Esophagus squamous epithelium (tissue), 5 donors: ENCODE data around the gene ACSM2B. TPM values are rescaled to one million over a fixed set of nuclear protein-coding genes. Genes with fewer than 3 reads are reported as not detected.
"Not testable (repeated sequence)": the region's sequence is repeated elsewhere in the genome, so short reads cannot be mapped to it uniquely, and the experiment has no call there.

Source experiments
- DNase-seq: peaks from one replicate; lab custom pipeline; 2025; lab: John Stamatoyannopoulos, UW
- H3K27ac ChIP-seq, 4 donors: fragments of 200-600 bp; sonication (generic); one replicate each; pipeline ENCODE4 v1.5.1; 2016 to 2019; ENCODE audit warnings: mild to moderate bottlenecking in 1 of 4
- H3K27me3 ChIP-seq, 4 donors: fragments of 200-600 bp; sonication (generic); 1 replicate in 3 of 4; 2 replicates in 1 of 4; pipeline versions ENCODE4 v1.5.1 to v1.6.0; 2017 to 2021; ENCODE audit warnings: antibody characterized with exemption in 1 of 4
- H3K36me3 ChIP-seq, 3 donors: fragments of 200-600 bp; sonication (generic); one replicate each; pipeline ENCODE4 v1.5.1; 2016 to 2019
- H3K4me1 ChIP-seq, 3 donors: fragments of 200-600 bp; sonication (generic); one replicate each; pipeline ENCODE4 v1.5.1; 2017 to 2019
- H3K4me3 ChIP-seq, 4 donors: fragments of 200-600 bp; sonication (generic); 1 replicate in 3 of 4; 2 replicates in 1 of 4; pipeline ENCODE4 v1.5.1; 2016 to 2019; ENCODE audit warnings: mild to moderate bottlenecking in 2 of 4, moderate library complexity in 1 of 4
- H3K9me3 ChIP-seq, 3 donors: fragments of 200-600 bp; sonication (generic); one replicate each; pipeline ENCODE4 v1.5.1; 2016 to 2019
- POLR2A ChIP-seq, 4 donors: fragments of 450-650 bp; IDR thresholded peaks; one replicate each; pipeline ENCODE4 v1.6.1; 2017; ENCODE audit warnings: antibody characterized with exemption in 4 of 4, mild to moderate bottlenecking in 4 of 4, moderate library complexity in 3 of 4
- WGBS, 2 donors: methylation state at CpG; one replicate each; pipeline ENCODE4 v1.1.5; 2018; 5-methylcytosine and 5-hydroxymethylcytosine counted together
- intact Hi-C: fragments of 100-400 bp; cut with DNase I; formaldehyde crosslinking; loops from one replicate; pipeline ENCODE4 v1.15.0; 2022
- total RNA-seq, 4 donors: library from RNA; depleted of rRNA; stranded (reverse); fragments of >200 nt; gene quantifications; one replicate each; pipeline ENCODE4 v1.1.0, GENCODE V29; 2016
- TF ChIP-seq, protein P1 (sequence below), 6 experiments: fragments of 450-650 bp in 4 of 6; fragments of 200-600 bp in 2 of 6; sonication (generic) in 2 of 6; IDR thresholded peaks; one replicate each; pipeline ENCODE4 v1.5.1; 2016 to 2019; ENCODE audit warnings: antibody characterized with exemption in 6 of 6, mild to moderate bottlenecking in 4 of 6, moderate library complexity in 4 of 6
- donor health status: DM: yes; HTN: yes; CAD: no.

The ACSM2B gene, protein sequence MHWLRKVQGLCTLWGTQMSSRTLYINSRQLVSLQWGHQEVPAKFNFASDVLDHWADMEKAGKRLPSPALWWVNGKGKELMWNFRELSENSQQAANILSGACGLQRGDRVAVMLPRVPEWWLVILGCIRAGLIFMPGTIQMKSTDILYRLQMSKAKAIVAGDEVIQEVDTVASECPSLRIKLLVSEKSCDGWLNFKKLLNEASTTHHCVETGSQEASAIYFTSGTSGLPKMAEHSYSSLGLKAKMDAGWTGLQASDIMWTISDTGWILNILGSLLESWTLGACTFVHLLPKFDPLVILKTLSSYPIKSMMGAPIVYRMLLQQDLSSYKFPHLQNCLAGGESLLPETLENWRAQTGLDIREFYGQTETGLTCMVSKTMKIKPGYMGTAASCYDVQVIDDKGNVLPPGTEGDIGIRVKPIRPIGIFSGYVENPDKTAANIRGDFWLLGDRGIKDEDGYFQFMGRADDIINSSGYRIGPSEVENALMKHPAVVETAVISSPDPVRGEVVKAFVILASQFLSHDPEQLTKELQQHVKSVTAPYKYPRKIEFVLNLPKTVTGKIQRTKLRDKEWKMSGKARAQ
- total RNA-seq = not detected

DNA sequence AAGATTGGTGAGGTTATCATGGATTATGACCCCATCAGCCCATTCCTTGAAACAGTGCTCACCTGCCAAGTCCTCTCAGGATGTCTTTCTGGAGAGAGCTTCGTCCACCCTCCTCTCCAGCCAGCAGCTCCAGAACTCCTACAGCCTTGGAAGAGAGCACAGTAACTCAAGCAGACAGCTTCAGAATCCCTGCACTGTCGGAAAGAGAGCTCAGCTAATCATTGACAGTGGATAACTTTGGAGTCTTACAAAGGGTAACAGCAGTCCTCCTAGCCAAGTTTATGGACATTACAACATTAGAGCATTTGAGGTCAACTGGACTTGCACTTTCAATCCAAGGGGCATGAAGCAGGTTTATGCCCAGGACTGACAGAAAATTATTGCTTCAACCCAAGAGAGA, at the start of gene ACSM2B:
Gene ACSM2B (minus strand): TSS at position 223 of the 400 bp plus-strand sequence. CDS start 11,522 bp downstream, outside the sequence.
- intact Hi-C loops, DNase-seq, H3K4me1 ChIP-seq, H3K36me3 ChIP-seq, H3K27me3 ChIP-seq, H3K4me3 ChIP-seq, H3K27ac ChIP-seq, H3K9me3 ChIP-seq: not testable (repeated sequence)
- WGBS, 2 donors = no CpG with 5 or more reads among the region's 2 CpGs

DNA sequence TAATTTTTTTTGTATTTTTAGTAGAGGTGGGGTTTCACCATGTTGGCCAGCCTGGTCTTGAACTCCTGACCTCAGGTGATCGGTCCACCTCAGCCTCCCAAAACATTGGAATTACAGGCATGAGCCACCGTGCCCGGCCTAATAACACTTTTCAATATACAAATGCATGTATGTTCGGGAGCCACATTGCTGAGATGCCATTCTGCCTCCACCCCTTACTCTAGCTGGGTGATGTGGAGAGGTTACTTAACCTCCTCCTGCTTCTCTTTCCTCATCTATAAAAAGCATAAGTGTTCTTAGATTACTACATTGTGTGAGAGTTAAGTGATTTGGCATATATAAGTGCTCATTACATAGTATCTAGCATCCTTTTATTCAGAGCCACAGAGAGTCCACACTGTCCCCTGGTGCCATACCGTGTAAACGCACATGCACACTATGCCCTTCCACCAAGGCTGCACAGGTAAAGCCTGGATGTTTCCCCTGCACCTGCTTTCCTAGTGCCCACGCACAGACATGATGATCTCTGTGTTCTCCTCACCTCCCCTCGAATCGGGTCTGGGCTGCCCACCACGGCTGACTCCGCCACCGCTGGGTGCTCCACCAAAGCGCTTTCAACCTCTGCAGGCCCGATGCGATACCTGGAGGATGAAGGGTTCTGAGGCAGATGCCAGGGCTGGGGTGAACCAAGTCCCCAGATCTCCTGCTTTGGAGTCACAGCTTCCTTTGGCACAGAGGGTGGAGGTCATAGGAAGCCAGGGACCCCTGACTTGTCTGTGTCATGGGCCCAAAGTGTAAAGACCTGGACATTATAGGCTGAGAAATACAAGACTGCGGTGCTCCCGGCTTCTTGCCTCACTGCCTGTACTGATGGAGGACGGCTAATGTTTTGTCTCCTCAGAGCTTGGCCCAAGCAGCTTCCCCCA, 49.0 kb upstream of the ACSM2B start:
- Histone ChIP-seq H3K4me3 (no peak overlapping the region), H3K4me1 (no peaks in the 10 kb centered on the region), H3K27me3 (no peaks in the 10 kb centered on the region), H3K27ac (no peak overlapping the region), H3K36me3 (no peaks in the 10 kb centered on the region), H3K9me3 (no peaks in the 10 kb centered on the region)
- no peak for DNase-seq
- 84 to 90% methylated on average over 10 to 17 of the region's 18 CpGs for WGBS, 2 donors
- TF ChIP-seq, protein P1, sequence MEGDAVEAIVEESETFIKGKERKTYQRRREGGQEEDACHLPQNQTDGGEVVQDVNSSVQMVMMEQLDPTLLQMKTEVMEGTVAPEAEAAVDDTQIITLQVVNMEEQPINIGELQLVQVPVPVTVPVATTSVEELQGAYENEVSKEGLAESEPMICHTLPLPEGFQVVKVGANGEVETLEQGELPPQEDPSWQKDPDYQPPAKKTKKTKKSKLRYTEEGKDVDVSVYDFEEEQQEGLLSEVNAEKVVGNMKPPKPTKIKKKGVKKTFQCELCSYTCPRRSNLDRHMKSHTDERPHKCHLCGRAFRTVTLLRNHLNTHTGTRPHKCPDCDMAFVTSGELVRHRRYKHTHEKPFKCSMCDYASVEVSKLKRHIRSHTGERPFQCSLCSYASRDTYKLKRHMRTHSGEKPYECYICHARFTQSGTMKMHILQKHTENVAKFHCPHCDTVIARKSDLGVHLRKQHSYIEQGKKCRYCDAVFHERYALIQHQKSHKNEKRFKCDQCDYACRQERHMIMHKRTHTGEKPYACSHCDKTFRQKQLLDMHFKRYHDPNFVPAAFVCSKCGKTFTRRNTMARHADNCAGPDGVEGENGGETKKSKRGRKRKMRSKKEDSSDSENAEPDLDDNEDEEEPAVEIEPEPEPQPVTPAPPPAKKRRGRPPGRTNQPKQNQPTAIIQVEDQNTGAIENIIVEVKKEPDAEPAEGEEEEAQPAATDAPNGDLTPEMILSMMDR (IDR thresholded peaks at IDR 0.05) = no peak
- no peak for TF ChIP-seq POLR2A (IDR thresholded peaks at IDR 0.05)
- intact Hi-C loops = no loop called here

DNA sequence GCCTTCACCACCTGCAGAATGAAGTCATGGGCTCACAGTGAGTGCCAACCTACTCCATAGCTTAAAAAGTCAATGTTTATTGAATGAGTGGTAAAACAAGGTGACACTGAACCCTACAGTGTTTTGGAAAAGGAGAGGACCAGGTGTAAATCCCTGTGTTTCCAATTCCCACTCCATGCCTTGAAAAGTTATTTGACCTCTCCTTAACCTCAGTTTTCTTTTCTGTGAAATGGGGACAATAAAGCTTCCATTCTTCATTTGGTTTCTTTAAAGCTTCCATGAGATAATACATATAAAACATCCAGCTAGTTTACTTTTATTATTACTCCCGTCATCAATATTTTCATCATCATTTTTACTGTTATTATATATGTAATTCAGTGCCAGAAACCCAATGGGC, 48.0 kb upstream of the ACSM2B start:
- Histone ChIP-seq H3K27ac (no peak overlapping the region), H3K4me3 (no peak overlapping the region), H3K9me3 (no peaks in the 10 kb centered on the region), H3K27me3 (no peaks in the 10 kb centered on the region), H3K36me3 (no peaks in the 10 kb centered on the region), H3K4me1 (no peaks in the 10 kb centered on the region)
- no peak for DNase-seq
- TF ChIP-seq POLR2A (IDR thresholded peaks at IDR 0.05) = no peak
- TF ChIP-seq, protein P1 (IDR thresholded peaks at IDR 0.05) = no peak
- WGBS, 2 donors = 87% methylated on average over 1 of the region's 1 CpG
- intact Hi-C loops = no loop called here

DNA sequence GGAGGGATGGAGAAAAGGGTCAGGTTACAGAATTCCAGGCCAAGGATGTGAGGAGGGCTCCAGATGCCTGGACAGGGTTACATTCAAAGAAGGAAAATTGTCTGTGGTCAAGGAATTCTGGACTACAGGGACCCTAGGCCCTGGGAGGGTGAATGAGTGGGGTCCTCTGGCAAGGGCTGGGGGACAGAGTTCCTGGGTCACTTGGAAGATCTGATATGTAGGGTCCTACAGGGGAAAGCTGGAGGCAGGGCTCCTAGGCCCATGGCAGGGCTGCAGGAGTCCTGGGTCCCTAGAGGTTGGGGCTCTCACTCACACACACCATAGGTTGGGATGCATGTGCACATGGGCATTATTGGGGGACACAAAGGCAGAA, 46.3 kb upstream of the ACSM2B start:
- TF ChIP-seq, protein P1 (IDR thresholded peaks at IDR 0.05) = no peak
- TF ChIP-seq POLR2A (IDR thresholded peaks at IDR 0.05) = no peak
- no peak overlapping the region for H3K27ac ChIP-seq
- no peak overlapping the region for H3K4me3 ChIP-seq
- intact Hi-C loops = no loop called here
- H3K36me3 ChIP-seq = no peaks in the 10 kb centered on the region
- DNase-seq = no peak
- H3K9me3 ChIP-seq = no peaks in the 10 kb centered on the region
- no peaks in the 10 kb centered on the region for H3K27me3 ChIP-seq
- H3K4me1 ChIP-seq = no peaks in the 10 kb centered on the region

DNA sequence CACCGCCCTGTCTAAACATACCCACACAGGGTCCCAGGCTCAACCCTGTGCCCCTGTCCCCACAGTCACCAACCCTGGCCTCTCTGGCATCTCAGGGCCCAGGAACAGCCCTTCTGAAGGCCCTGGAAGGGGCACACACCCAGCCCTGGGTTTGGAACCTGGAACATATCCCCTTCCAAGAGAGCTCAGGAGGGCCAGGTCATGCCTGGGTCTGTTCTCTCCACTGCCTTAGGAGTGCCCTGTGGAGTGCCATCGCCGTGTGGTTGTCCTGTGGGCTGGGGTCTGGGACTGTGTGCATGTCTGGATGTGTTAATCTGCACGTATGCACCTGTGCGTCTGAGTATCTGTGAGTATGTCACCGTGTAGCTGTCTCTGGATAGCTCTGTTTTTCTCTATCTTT, 45.2 kb upstream of the ACSM2B start:
- Histone ChIP-seq H3K27me3 (no peaks in the 10 kb centered on the region), H3K4me3 (no peak overlapping the region), H3K27ac (no peak overlapping the region), H3K4me1 (no peaks in the 10 kb centered on the region), H3K36me3 (no peaks in the 10 kb centered on the region), H3K9me3 (no peaks in the 10 kb centered on the region)
- no peak for DNase-seq
- 67 to 73% methylated on average over 4 to 5 of the region's 6 CpGs for WGBS, 2 donors
- TF ChIP-seq, protein P1 (IDR thresholded peaks at IDR 0.05) = no peak
- TF ChIP-seq POLR2A (IDR thresholded peaks at IDR 0.05) = no peak
- intact Hi-C loops = no loop called here
